ENCODE measurements around the gene ALK. TPM values are rescaled to one million over a fixed set of nuclear protein-coding genes. Genes with fewer than 3 reads are reported as not detected.

ALK gene
- total and polyA plus RNA-seq, 10 of the 15 experiments (the other 5 are each of a cell fraction or from before 2014, with no cell fraction given): 0.11 TPM; not detected in 9

GRCh38 chr2:29640360-29640759 is 281.0 kb downstream of the ALK start:
- FAIRE-seq (no peak), ATAC-seq (no peak), DNase-seq (ENCODE audit: low read depth, low spot score) (no peak)
- no peak for TF ChIP-seq HDGF (IDR thresholded peaks at IDR 0.05)
- no peak overlapping the region for H2AFZ ChIP-seq (ENCODE audit: control insufficient read depth, low read depth, low read length)
- no TSS peak for BruUV-seq (replicated peaks)
- H3K79me2 ChIP-seq (ENCODE audit: control insufficient read depth, insufficient read depth, low read length): no peaks in the 10 kb centered on the region
- intact Hi-C loops (cut with micrococcal nuclease; ENCODE audit: unreplicated experiment): loop anchor here (5.0 kb wide), 1 partner anchor 202 kb away; no protein-coding TSS in a partner anchor
- in situ Hi-C loops (cut with MboI): no loop called here
- no peak overlapping the region for H3K9ac ChIP-seq (ENCODE audit: control insufficient read depth, insufficient read depth, low read length)
- no peaks in the 10 kb centered on the region for H3K36me3 ChIP-seq (ENCODE audit: control insufficient read depth in 2 of 2, insufficient read depth in 2 of 2, low read length in 1 of 2)
- ChIA-PET POLR2A (no interaction called here), CTCF (no interaction called here), RAD21 (ENCODE audit: unreplicated experiment) (no interaction called here), SMC1A (ENCODE audit: uncharacterized antibody, unreplicated experiment) (no interaction called here)
- no peaks in the 10 kb centered on the region for H3K9me3 ChIP-seq (replicated peaks; ENCODE audit: control insufficient read depth, insufficient read depth, low read length)
- H3K27me3 ChIP-seq (replicated peaks in 1 of 2; ENCODE audit: control insufficient read depth in 2 of 2, insufficient read depth in 2 of 2, low read length in 1 of 2): peaks cover 0 to 3% of the 10 kb centered on the region in 2 experiments; a peak in 3 of 4 replicates
- WGBS (ENCODE audit: insufficient coverage, insufficient replicate concordance, low lambda C conversion rate, missing lambda C conversion rate): 0% methylated on average over 5 of the region's 5 CpGs
- H4K20me1 ChIP-seq (ENCODE audit: control insufficient read depth, insufficient read depth): no peaks in the 10 kb centered on the region
- no peak overlapping the region for H3K4me2 ChIP-seq (ENCODE audit: control insufficient read depth, insufficient read depth)
- no peaks in the 10 kb centered on the region for H3K4me1 ChIP-seq (ENCODE audit: control insufficient read depth, insufficient read depth, low read length)
- no peak overlapping the region for H3K27ac ChIP-seq (ENCODE audit: control insufficient read depth, insufficient read depth)
- H3K4me3 ChIP-seq: no peak overlapping the region

DNA sequence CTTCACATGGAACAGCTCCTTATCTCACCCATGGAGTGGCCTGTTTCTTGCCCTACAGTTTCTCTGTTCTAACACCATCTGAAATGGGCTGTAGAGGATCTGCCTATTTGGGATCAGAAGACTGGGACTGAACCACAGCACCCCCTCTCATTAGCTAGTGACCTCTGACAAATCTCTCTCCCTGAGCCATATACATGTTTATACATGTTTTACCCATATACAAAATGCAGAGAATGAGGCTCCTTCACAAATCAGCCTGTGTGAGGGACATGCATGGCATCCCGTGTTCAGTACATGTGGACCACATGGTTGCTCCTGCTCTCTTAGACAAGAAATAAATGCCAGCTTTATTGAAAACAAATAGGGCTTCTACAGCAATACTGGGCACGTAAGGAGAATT is 282.7 kb downstream of the ALK start:
- FAIRE-seq (no peak), DNase-seq (ENCODE audit: low read depth, low spot score) (no peak)
- CTCF ChIA-PET: interaction anchor here (1.3 kb wide), 1 partner anchor 330 kb away, joined by 3 read pairs; no protein-coding TSS in a partner anchor

More for the DNA sequence above, 282.7 kb downstream of the ALK start:
- Histone ChIP-seq H3K79me2 (ENCODE audit: control insufficient read depth, insufficient read depth, low read length) (no peaks in the 10 kb centered on the region), H3K4me2 (ENCODE audit: control insufficient read depth, insufficient read depth) (no peak overlapping the region), H4K20me1 (ENCODE audit: control insufficient read depth, insufficient read depth) (no peaks in the 10 kb centered on the region), H3K9ac (ENCODE audit: control insufficient read depth, insufficient read depth, low read length) (no peak overlapping the region), H3K27me3 (replicated peaks in 1 of 2; ENCODE audit: control insufficient read depth in 2 of 2, insufficient read depth in 2 of 2, low read length in 1 of 2) (peaks cover 0 to 3% of the 10 kb centered on the region in 2 experiments; a peak in 3 of 4 replicates), H2AFZ (ENCODE audit: control insufficient read depth, low read depth, low read length) (no peak overlapping the region), H3K4me3 (no peak overlapping the region), H3K4me1 (ENCODE audit: control insufficient read depth, insufficient read depth, low read length) (no peaks in the 10 kb centered on the region), H3K36me3 (ENCODE audit: control insufficient read depth in 2 of 2, insufficient read depth in 2 of 2, low read length in 1 of 2) (no peaks in the 10 kb centered on the region), H3K27ac (ENCODE audit: control insufficient read depth, insufficient read depth) (no peak overlapping the region), H3K9me3 (replicated peaks; ENCODE audit: control insufficient read depth, insufficient read depth, low read length) (no peaks in the 10 kb centered on the region)
- ATAC-seq: no peak
- ChIA-PET RAD21 (ENCODE audit: unreplicated experiment) (no interaction called here), POLR2A (no interaction called here), SMC1A (ENCODE audit: uncharacterized antibody, unreplicated experiment) (interaction anchor here (1.5 kb wide), 1 partner anchor 206 kb away, joined by 3 read pairs; no protein-coding TSS in a partner anchor)
- BruUV-seq (replicated peaks): no TSS peak
- TF ChIP-seq TCF12 (IDR thresholded peaks at IDR 0.05; ENCODE audit: low read depth, low read length) (no peak), SRF (IDR thresholded peaks at IDR 0.05; ENCODE audit: low read depth in 2 of 2, low read length in 2 of 2) (no peak)
- in situ Hi-C loops (cut with MboI) (no loop called here), intact Hi-C loops (cut with micrococcal nuclease; ENCODE audit: unreplicated experiment) (no loop called here)
- 0% methylated on average over 2 of the region's 2 CpGs for WGBS (ENCODE audit: insufficient coverage, insufficient replicate concordance, low lambda C conversion rate, missing lambda C conversion rate)

All from GM12878 (cell line).